ENCODE data around the gene IL16.

The IL16 gene

DNA sequence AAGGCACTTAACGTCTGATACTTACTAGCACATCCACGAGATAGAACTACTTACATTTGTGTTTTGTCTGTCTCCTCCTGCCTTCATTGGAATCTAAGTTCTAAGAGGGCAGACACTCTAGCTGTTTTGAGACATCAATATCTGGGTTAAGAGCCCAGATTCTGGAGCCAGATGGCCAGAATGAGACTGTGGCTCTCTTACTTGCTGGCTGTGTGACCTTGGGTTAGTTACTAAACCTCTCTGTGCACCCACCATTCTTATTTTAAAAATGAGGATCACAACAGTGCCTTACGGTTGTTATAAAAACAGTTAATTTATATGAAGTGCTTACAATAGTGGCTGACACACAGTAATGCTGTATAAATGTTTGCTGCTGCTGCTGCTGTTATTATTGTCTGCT is 119.6 kb downstream of the IL16 start:
- TF ChIP-seq, protein P1, sequence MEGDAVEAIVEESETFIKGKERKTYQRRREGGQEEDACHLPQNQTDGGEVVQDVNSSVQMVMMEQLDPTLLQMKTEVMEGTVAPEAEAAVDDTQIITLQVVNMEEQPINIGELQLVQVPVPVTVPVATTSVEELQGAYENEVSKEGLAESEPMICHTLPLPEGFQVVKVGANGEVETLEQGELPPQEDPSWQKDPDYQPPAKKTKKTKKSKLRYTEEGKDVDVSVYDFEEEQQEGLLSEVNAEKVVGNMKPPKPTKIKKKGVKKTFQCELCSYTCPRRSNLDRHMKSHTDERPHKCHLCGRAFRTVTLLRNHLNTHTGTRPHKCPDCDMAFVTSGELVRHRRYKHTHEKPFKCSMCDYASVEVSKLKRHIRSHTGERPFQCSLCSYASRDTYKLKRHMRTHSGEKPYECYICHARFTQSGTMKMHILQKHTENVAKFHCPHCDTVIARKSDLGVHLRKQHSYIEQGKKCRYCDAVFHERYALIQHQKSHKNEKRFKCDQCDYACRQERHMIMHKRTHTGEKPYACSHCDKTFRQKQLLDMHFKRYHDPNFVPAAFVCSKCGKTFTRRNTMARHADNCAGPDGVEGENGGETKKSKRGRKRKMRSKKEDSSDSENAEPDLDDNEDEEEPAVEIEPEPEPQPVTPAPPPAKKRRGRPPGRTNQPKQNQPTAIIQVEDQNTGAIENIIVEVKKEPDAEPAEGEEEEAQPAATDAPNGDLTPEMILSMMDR (IDR thresholded peaks at IDR 0.05), result no peak
- intact Hi-C loops (cut with DNase I; ENCODE audit: low total_unique reads), result no loop called here
- H3K4me3 ChIP-seq, result no peak overlapping the region
- H3K27me3 ChIP-seq, result no peaks in the 10 kb centered on the region
- H3K9me3 ChIP-seq, result no peaks in the 10 kb centered on the region
- no peak overlapping the region for H3K27ac ChIP-seq
- H3K36me3 ChIP-seq, result peaks cover 7 to 24% (median 22%) of the 10 kb centered on the region in 3 donors
- no peak for DNase-seq
- peaks cover 0 to 18% (median 13%) of the 10 kb centered on the region in 4 donors for H3K4me1 ChIP-seq

DNA sequence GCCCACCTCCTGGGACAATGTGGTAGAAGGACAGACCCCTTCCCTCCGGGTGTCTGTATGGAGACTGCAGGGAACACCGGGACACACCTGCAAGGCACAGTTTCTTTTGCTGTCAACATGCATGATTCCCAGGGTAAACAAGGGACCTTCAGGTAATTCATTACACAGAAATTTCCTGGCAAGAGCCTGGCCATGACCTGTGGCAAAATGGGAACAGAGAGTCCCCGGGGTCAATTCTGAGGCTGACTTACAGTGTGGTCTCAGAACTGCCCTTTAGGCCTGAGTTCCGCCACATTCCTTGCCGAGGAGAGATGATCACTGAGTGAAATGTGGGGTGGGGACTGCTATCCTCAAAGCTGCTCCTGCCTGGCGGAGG is 121.0 kb downstream of the IL16 start:
- H3K36me3 ChIP-seq, result peaks cover 7 to 24% (median 22%) of the 10 kb centered on the region in 3 donors
- H3K27ac ChIP-seq, result no peak overlapping the region
- peaks cover 0 to 14% (median 12%) of the 10 kb centered on the region in 4 donors for H3K4me1 ChIP-seq
- H3K9me3 ChIP-seq, result no peaks in the 10 kb centered on the region
- H3K4me3 ChIP-seq, result no peak overlapping the region
- intact Hi-C loops (cut with DNase I; ENCODE audit: low total_unique reads), result no loop called here
- DNase-seq, result peak in 1 of 2 donors; percentile 37
- TF ChIP-seq, protein P1 (IDR thresholded peaks at IDR 0.05), result no peak
- no peaks in the 10 kb centered on the region for H3K27me3 ChIP-seq

DNA sequence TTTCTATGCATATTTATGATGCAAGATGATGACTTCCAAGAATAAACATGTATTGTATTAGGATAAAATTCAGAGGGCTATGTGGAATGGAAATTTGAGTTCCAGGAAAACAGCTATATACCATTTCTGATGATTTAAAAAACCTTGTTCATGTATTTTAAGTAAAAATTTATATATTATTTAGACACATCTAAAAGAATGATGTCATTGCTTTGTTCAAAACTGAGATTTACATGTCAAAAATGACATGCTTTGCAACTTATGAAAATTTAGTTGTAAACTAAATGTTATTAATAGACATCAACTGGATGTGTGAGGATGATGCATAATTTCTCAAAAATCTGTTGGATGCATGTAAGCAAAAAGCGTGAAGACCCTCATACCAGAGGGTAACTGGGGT is 125.0 kb downstream of the IL16 start:
- no peak overlapping the region for H3K27ac ChIP-seq
- H3K27me3 ChIP-seq, result no peaks in the 10 kb centered on the region
- H3K4me3 ChIP-seq, result no peak overlapping the region
- intact Hi-C loops (cut with DNase I; ENCODE audit: low total_unique reads), result no loop called here
- no peak for DNase-seq
- H3K36me3 ChIP-seq, result peaks cover 7 to 24% (median 22%) of the 10 kb centered on the region in 3 donors
- TF ChIP-seq, protein P1 (IDR thresholded peaks at IDR 0.05), result no peak
- H3K4me1 ChIP-seq, result peaks cover 0 to 21% (median 11%) of the 10 kb centered on the region in 4 donors
- no peaks in the 10 kb centered on the region for H3K9me3 ChIP-seq

DNA sequence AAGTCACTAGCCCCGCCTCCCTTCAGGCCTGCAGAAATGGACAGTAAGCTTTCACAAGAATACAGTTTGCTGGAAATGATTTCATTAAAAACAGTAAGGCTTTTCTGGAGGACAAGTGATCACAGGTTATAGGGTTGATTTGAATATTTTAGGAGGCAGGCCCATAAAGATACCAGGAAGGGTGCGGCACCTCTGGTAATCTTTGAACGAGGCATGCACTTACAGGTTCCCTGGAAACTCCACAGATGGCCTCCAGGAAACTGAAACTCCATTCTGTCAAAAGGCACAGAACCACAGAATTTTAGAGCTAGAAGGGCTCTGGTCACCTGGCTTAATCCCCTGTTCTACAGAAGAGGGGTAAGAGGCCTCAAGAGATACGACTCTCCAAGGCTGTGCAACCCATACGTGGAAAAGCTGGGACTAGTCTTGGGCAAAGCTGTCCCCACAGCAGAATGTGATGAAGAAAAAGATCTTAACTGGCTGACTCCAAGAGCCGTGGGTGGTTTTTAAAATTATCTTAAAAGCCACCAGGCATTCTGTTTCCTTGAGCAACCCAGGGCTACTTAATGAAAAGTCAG is 126.1 kb downstream of the IL16 start:
- DNase-seq, result no peak
- H3K27ac ChIP-seq, result no peak overlapping the region
- no peaks in the 10 kb centered on the region for H3K9me3 ChIP-seq
- peaks cover 0 to 21% (median 11%) of the 10 kb centered on the region in 4 donors for H3K4me1 ChIP-seq
- no peak overlapping the region for H3K4me3 ChIP-seq
- no peaks in the 10 kb centered on the region for H3K27me3 ChIP-seq
- intact Hi-C loops (cut with DNase I; ENCODE audit: low total_unique reads), result no loop called here
- peaks cover 7 to 20% (median 17%) of the 10 kb centered on the region in 3 donors for H3K36me3 ChIP-seq
- TF ChIP-seq, protein P1 (IDR thresholded peaks at IDR 0.05), result no peak

DNA sequence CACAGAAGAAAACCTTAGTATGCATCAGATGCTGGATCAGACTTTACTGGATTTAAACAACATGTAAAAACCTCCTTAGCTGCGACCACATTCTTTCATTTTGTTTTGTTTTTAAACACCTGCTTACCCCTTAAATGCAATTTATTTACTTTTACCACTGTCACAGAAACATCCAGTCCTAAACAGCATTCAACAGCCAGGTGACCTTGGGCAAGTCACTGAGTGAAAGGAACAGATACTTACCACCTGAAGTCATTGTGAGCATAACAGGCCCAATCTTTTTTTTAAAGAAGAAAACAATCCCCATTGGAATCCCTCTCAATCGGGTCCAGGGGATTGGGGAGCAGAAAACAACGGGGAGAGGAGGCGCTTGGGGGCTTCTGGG is 126.9 kb downstream of the IL16 start:
- H3K27ac ChIP-seq, result peak overlapping the region; percentile 65 to 83
- DNase-seq, result no peak
- intact Hi-C loops (cut with DNase I; ENCODE audit: low total_unique reads), result no loop called here
- peaks cover 0 to 21% (median 11%) of the 10 kb centered on the region in 4 donors for H3K4me1 ChIP-seq
- H3K9me3 ChIP-seq, result no peaks in the 10 kb centered on the region
- TF ChIP-seq, protein P1 (IDR thresholded peaks at IDR 0.05), result no peak
- peaks cover 2 to 12% (median 9%) of the 10 kb centered on the region in 3 donors for H3K36me3 ChIP-seq
- H3K27me3 ChIP-seq, result no peaks in the 10 kb centered on the region
- peak overlapping the region; percentile 62 to 81 for H3K4me3 ChIP-seq

Data from tibial artery (tissue), 4 donors.